ENCODE data around the gene CA5B.

- TF ChIP-seq TAF1 (conservative IDR thresholded peaks at IDR 0.05) = no peak
- TF ChIP-seq CTCF (IDR thresholded peaks at IDR 0.05; ENCODE audit: low read depth, low read length, missing input control) = peak; percentile 15
- TF ChIP-seq RXRA (IDR thresholded peaks at IDR 0.05) = no peak
- TF ChIP-seq ZBTB33 (IDR thresholded peaks at IDR 0.05) = no peak
- TF ChIP-seq MAX (IDR thresholded peaks at IDR 0.05) = no peak
- TF ChIP-seq RAD21 (IDR thresholded peaks at IDR 0.05) = peak; percentile 18 to 48
- no peak for TF ChIP-seq HNF4A (conservative IDR thresholded peaks at IDR 0.05)
- TF ChIP-seq HNF4G (IDR thresholded peaks at IDR 0.05) = no peak
- TF ChIP-seq JUND (IDR thresholded peaks at IDR 0.05) = no peak
Measured at GRCh38 chrX:15815779-15816437, 77.8 kb downstream of the CA5B start.

Measured in liver (tissue), 3 donors.